ENCODE data around the gene SPEF1.
A peak's percentile ranks its signal among the peaks of the same experiment; 100 is the strongest.
"Not testable (repeated sequence)": the region's sequence is repeated elsewhere in the genome, so short reads cannot be mapped to it uniquely, and the experiment has no call there.

Gene SPEF1, protein sequence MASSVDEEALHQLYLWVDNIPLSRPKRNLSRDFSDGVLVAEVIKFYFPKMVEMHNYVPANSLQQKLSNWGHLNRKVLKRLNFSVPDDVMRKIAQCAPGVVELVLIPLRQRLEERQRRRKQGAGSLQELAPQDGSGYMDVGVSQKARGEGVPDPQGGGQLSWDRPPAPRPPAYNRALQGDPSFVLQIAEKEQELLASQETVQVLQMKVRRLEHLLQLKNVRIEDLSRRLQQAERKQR

DNA sequence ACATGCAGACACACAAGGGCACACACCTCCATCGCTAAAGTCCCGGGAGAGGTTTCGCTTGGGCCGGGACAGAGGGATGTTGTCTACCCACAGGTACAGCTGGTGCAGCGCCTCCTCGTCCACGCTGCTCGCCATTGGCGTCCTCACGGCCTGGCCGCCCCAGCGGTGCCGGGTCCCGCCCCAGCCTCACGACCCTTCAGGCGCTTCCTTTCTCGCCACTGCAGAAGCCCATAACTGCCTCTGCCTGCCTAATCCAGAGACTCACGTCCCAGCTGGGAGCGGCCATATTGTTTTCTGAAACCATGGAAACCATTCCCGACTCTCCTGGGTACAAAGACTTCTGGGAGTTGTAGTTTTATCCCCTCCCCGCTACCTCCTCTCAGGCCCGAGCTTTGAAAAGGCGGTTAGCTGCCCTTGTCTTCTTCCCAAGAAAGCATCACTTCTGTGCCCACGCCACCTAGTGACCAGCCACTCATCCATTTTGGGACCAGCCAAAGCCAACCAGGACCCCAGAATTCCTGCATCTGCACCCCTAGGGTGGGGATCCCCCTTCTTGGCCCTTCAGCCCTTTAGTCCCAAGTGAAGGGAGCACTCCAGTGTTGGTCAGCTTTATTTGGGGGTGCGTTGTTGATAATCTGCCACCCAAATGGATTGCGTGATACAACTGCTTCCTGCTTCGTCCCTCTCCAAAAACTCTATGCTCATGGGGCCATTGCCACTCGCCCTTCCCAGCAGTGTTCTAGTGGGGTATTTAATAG is at the start of gene SPEF1:
TSS of gene SPEF1 (minus strand) at position 296 of the 758 bp plus-strand sequence. CDS start at position 135, 161 bp downstream.
- peak in 53 of 56 donors; percentile 18 to 90 (median 69) for DNase-seq

DNA sequence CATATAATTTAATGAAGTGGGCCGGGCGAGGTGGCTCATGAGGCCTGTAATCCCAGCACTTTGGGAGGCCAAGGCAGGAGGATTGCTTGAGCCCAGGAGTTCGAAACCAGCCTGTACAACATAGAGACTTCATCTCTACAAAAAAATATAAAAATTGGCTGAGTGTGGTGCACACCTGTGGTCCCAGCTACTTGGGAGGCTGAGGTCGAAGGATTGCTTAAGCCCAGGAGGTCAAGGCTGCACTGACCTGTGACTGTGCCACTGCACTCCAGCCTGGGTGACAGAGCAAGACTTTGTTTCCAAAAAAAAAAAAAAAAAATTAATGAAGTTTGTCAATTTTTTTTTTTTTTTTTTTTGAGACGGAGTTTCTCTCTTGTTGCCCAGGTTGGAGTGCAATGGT is 48.6 kb upstream of the SPEF1 start:
- not testable (repeated sequence) for DNase-seq

DNA sequence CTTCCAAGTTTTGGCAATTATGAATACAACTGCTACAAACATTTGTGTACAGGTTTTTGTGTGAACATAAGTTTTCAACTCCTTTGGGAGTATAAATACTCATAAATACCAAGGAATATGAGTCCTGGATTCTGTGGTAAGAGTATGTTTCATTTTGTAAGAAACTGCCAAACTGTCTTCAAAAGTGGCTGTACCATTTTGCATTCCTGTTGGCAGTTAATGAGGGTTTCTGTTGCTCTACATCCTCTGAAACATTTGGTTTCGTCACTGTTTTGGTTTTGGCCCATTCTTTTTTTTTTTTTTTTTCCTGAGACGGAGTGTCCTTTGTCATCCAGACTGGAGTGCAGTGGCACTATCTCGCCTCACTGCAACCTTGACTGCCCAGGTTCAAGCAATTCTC is 47.5 kb upstream of the SPEF1 start:
- no peak for DNase-seq

DNA sequence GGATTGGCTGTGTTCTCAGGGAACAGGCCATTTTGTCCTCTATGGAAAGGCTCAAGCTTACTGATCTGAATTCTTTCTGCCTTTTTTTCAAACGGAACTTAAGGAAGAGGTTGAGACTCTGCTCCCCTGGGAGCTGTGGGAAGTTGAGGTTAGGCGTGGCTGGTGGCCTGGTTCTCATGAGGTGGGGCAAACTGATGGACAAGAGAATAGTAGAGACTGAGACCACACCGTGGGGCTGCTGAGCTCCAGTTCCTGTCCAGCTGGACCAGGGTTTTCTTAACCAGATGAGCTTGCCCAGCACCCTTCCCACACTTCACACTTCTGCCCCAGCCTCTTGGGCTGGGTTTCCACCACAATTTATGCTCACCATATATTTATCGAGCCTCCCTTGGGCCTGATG is 45.2 kb upstream of the SPEF1 start:
- no peak for DNase-seq

DNA sequence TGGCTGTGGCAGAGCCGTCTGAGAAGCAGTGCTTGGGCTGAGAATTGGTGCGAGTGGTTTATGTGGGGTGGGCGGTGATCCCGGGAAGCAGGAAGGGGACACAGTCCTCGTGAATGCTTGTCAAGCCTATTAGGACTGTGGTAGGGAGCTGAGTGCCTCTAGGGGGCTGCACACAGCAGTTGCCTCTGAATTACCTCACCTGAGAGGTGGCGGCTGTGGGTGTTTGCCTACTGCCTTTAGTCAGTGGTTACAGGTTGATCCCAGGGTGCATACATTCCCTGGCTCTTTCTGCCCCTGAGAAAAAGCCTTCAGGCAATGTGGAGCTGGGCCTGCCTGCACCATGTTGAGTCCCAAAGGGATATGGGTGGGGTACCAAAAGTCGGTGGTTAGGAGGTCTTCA is 44.3 kb upstream of the SPEF1 start:
- peak in 3 of 56 donors; percentile 9 to 21 (median 15) for DNase-seq

DNA sequence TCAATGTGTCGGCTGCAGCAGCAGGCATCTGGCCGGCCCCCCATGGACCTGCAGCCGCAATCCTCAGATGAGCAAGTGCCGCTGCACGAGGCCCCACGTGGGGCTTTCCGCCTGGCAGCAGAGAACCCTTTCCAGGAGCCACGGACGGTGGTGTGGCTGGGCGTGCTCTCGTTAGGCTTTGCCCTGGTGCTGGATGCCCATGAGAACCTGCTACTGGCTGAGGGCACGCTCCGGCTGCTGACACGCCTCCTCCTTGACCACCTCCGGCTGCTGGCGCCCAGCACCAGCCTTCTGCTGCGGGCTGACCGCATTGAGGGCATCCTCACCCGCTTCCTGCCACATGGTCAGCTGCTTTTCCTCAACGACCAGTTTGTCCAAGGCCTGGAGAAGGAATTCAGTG is 42.6 kb upstream of the SPEF1 start:
- DNase-seq: no peak

DNA sequence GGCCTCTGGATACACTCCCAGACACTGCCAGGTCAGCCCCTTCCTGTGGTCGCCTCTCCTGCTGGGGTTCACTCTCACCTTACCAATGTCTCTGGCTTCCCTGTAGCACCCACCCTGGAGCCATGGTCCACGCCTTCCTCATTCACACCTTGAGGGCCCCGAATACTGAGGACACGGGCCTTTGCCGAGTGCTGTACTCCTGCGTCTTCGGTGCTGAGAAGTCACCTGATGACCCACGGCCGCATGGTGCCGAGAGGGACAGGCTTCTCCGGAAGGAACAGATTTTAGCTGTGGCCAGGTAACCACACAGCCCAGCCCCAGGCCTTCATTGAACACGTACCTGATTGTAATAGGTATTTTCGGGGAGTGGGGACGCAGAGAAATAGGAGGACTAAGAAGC is 40.7 kb upstream of the SPEF1 start:
- DNase-seq: no peak

DNA sequence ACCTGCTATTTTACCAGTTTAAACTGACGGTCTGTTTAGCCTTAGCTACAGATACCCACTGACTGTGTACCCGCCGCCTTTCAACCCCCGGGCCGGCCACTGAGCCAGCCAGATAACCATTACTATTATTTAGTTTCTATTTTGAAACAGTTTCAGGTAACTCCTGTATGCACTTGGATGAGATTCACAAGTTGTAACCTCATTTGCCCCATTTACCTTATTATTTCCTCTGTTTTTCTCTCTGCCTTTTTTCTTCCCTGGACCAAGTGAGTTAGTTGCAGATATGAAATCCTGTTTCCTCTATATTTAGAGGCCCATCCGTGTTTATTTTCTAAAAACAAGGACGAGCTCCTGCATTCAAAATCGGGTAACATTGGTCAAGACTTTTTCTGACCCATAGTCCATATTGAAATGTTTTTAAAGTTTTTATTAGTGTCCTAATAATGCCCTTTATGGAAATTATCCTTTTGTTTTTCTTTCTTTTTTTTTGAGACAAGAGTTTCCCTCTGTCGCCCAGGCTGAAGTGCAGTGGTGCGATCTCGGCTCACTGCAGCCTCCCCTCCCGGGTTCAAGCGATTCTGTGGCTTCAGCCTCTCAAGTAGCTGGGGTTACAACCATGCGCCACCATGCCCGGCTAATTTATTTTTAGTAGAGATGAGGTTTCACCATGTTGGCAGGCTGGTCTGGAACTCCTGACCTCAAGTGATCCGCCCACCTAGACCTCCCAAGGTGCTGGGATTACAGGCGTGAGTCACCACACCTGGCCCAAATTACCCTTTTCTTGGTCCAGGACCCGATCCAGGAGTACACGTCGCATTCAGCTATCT is 39.9 kb upstream of the SPEF1 start:
- DNase-seq: no peak

DNA sequence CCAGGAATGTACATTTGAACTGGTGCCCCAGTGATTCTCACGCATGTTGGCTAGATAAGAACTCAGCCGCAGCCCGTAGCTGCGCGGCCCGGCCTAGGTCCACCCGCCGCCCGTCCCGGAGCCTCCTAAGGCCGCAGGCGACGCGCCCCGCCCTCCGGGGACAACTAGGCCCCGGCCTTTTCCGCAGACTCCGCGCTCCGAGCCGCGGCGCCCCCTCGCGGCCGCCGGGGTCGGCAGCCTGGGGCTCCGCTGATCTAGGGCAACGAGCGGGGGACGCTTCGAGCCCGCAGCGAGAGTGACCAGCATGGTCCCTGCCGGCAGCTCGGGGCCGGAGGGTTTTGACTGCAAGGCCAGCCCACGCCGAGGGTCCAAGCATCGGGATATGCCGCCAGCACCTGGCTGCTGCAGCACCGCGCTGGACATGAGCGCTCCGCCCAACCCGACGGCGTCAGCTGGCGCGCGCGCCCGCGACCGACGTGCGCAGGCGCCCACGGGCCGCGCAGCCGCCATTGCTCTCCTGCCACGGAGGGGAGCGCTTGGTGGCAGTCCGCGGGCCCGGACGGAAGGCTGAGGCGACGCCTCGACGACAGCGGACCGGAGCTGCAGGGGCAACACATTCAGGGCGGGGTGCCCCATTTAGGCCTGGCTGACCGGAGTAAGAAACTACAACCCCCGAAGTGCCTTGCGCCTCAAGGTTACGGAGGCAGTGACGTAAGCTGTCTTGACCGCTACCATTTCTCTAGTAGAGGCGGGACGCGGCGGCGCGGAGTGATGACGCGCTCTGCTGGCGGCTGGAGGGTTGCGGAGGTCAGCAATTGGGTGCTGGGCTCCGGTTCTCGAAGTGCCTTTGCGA is 39.0 kb upstream of the SPEF1 start, which contains the start of gene AP5S1:
TSS of gene AP5S1 (plus strand) at position 500 of the 853 bp plus-strand sequence. CDS start 1,571 bp downstream, outside the sequence.
- DNase-seq: peak; percentile 74 to 99 (median 95)

DNA sequence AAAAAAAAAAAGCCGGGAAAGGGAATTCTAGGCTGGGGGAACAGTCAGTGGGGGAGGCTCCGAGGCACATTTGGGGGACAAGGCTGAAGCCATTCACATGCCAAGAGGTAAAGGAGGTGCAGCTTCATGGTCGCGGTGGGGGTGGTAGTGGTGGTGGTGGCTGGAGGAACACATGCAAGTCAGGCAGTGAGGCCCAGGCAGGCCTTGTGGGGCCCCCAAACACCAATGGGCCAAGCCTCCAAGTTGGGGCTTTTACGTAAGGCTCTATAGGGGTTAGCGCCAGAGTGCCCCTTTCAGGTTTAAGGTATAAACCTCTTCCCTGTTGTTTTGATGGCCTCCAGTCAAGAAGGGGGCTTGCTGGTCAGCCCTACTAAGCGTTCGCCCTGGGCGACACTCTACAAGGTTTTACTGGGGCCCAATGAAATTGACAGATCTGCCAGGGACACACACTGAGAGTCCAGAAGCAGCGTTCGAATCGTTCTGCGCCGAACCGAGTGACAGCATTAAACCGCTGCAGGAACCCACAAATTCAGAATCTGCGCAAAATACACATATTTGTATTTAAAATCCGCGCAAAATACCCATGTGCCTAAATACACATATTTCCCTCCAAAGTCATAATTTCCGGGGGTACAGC is 38.3 kb upstream of the SPEF1 start:
- DNase-seq: no peak

DNA sequence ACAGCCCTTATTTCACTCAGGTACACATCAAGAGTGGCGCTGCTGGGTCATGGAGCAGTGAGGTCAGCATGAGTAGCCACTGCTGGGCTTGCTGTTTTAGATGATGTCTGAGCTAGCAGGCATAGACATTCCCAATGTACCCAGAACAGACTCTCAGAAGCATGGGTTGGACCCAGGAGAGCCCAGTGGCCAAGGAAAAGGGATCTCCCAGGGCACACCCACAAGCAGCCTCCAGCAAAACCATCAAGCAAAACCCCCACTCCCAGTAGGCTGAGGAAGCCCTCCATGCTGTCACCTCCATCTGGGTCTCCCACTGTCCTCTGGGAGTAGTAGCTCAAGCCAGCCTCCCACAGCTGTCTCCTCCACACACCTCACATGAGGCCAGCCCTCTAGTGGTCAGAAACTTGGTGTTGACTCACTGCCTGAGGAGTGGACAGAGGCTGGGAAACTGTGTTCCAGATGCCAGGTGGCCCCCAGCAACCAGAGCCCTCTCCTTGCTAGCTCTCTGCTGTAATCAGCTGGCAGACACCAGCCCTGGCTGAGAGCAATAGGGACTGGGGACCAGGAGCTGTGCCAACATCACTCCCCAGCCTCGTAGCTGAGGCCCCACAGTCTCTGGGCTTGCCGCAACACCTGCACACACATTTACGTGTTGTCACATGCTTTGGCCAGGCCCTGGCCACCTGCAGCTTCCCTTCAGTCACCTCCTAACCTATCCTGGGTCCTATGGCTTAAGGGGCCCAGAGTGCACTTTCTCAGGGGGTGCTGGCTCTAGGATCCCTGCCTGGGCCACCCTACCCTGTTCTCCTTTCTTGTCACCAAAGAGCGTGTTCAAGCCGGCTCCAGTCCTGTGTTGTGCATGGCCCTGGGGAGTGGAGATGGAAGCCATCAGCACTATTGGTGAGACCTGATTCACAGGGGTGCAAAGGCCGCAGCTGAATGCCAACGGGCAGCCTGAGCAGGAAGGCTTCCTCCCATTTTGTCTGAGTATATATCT is 37.2 kb upstream of the SPEF1 start:
- peak in 17 of 56 donors; percentile 13 to 52 (median 28) for DNase-seq

DNA sequence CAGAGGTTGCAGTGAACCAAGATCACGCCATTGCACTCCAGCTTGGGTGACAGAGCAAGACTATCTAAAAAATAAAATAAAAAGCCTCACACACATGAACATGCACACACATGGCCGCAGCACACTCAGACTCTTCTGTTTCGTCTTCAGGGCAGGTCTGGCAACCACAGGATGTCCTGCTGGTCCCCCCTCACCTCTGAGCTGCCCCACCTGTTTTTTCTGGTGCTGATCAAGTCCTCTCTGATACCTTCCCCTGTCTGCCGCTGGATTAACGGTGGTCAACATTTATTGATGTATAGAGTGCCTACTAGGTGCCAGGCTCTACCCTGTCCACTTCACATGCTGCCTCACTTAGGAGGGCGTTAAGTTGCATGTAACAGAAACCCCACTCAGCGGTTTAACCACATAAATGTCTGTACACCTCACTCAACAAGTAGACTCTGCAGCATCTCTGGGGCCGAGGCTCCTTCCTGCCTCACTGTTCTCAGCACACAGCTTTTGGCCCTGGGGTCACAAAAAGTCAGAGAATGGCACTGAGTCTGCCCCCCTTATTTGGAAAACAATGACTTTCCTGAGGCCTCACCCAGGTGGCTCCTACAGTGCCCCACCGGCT is 34.6 kb upstream of the SPEF1 start:
- no peak for DNase-seq

DNA sequence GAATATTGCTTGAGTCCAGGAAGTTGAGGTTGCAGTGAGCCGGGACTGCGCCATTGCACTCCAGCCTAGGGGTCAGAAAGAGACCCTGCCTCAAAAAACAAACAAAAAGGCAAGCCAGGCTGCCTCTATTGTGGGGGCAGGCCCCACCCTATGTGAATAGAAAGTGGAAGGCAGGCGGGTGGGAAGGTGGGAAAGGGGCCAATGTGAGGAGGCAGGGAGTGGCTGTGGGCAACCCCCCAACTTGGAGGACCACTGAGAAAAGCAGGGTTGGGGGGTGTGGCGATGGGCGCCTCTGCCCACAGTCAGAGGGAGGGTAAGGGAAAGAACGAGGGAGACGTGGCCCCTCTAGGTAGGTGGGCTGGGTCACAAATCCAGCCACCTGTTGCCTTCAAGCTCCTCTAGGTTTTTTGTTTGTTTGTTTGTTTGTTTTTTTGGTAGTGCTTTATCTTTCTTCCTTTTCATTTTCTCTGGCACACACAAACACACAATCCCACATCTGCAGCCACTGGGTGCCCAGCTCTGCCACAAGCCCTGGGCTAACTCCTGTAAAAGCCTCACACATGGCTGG is 33.8 kb upstream of the SPEF1 start:
- no peak for DNase-seq

DNA sequence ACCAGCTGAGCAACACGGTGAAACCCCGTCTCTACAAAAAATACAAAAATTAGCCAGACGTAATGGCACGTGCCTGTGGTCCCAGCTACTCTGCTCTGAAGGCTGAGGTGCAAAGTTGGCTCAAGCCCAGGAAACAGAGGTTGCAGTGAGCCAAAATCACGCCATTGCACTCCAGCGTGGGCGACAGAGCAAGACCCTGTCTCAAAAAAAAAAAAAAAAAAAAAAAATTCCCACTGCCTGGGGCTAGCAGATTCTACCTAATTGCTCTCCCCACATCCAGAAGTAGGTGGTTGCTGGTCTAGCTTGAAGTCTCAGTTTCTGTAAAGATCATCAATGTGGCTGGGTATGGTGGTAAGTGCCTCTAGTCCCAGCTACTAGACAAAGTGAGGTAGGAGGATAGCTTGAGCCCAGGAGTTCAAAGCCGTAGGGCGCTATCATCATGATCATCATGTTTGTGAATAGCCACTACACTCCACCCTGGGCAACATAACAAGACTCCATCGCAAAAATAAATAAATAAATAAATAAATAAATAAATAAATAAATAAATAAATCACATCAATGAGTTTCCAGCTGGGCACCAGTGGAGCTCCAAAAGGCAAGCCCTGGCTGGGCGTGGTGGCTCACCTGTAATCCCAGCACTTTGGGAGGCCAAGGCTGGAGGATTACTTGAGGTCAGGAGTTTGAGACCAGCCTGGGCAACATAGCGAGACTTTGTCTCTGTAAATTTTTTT is 32.8 kb upstream of the SPEF1 start:
- DNase-seq: no peak

DNA sequence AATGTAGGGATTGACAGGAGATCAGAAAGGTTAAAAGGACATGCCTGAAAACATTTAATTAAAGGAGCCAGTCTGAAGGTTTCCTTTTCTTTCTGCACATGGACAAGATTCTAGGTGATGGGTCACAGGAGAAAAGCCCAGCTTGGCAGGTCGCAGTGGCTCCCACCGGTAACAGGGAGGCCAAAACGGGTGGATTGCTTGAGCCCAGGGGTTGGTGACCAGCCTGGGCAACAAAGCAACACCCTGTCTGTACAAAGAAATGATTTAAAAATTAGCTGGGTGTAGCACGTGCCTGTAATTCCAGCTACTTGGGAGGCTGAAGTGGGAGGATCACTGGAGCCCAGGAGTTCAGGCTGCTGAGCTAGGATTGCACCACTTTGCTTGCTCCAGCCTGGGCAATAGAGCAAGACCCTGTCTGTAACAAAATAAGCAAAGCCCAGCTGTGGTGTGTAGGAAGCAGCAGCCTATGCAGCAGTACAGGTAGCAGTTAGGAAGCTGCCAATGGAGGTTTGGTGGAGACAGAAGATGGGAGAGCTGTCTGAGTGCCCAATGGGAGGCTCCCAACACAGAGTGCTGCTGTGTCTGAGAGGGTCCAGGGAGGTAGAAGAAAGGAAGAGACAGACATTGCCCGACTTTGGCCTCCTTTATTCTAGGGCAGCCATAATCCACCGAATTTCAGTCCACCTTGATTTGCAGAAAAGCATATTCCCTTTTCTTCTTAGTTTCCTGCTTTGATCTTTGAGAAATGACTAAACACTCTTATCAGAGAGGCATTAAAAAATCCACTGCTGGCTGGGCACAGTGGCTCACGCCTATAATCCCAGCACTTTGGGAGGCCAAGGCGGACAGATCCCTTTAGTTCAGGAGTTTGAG is 32.0 kb upstream of the SPEF1 start:
- DNase-seq: no peak

DNA sequence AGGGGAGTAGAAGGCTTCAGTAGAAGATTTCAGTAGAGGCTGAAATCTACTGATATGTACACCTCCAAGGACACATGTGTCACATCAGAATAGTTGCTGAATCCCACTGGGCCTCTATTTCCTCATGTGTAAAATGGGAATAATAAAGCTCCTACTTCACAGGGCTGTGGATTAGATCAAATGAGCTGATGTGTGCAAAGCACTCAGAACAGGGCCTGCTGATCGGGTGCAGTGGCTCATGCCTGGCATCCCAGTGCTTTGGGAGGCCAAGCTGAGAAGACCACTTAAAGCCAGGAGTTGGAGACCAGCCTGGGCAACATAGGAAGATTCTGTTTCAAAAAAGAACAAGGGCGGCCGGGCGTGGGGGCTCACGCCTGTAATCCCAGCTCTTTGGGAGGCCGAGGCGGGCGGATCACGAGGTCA is 31.0 kb upstream of the SPEF1 start:
- no peak for DNase-seq
